RCC 7860 (cell line): ENCODE data around the gene SAG.
A peak's percentile ranks its signal among the peaks of the same experiment; 100 is the strongest.

Experiments
- DNase-seq: peaks from one replicate; pipeline ENCODE4 v3.0.0-alpha.2; 2015; ENCODE audit warnings: low spot score
- FAIRE-seq: peaks from 2 replicates; lab custom pipeline; 2012; peaks lifted over from hg19 to GRCh38; lab: Jason Lieb, UNC

SAG gene

DNA sequence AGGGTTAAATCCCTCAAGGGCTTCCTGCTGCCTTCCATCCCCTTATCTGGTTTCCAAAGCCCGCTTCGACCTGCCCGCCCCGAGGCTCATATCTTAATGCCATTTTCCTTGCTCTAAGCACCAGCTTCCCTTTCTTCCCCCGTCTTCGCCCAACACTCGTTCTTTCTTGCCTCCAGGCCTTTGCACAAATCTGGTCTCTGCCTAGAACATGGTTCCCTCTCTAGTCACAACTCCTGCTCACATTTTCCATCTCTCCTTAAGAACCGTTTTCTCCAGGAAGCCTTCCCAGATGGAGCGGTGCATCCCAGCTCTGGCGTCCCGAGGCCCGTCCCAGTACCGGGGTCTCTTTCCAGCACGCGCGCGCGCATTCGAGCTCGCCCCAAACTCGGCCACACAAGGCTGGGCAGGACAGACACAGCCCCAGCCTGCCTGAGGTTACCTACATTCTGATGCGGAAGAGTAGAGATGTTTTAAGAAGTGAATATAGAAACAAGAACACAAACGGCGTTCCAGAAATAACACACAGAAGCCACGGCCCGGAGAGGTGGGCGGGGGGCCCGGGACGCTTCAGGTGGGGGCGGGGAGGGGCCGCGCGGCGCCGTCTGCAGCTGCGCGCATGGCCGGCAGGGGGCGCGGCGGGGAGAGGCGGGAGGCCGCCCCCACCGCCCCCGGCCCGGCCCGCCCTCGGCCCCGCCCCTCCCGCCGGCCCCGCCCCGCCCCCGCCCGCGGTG, 46.3 kb downstream of the SAG start, which contains the start of gene DGKD:
TSS of gene DGKD (plus strand) at position 726 of the 731 bp plus-strand sequence. CDS start 25 bp downstream, outside the sequence.
- FAIRE-seq = no peak
- peak; percentile 17 for DNase-seq

DNA sequence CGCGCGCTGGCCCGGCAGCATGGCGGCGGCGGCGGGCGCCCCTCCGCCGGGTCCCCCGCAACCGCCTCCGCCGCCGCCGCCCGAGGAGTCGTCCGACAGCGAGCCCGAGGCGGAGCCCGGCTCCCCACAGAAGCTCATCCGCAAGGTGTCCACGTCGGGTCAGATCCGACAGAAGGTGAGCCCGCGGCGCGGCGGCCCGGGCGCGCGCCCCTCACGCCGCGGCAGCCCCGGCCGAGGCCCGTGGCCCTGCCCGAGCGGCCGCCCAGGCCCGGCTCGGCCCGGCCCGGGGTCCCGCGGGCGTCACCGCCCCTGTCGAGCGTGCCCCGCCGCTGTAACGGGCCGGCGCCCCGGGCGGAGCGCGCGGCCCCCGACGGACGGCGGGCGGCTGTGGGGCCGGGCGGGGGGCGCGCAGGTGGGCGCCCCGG, 46.9 kb downstream of the SAG start:
- no peak for FAIRE-seq
- DNase-seq = no peak

DNA sequence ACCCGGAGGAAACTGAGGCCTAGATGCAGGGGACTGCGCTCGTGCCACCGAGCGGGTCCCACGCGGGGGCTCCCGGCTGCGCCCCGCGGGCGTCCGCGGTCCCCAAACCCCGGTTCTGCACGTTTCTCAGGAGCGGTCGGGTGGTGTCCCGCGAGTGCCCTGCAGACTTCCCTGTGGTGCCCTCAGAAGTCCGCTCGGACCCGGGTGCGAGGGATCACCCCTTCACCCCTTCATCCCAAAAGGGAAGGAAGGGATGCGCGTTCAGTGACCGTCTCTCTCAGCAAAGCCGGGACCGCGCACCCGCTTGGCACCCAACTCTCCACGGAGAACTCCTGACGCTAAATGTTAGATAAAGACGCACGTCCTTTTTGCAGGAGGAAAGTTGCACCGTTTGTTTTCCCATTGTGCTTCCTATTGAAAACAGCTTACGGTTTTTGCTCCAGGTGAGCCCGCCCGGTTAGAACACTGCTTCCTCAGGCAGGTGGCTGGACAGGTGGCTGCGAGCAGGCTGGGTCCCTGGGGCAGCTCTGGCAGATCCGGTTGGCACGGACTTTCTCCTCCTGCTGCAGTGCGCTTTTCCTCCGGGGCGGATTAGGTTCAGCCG, 47.5 kb downstream of the SAG start:
- no peak for FAIRE-seq
- no peak for DNase-seq

DNA sequence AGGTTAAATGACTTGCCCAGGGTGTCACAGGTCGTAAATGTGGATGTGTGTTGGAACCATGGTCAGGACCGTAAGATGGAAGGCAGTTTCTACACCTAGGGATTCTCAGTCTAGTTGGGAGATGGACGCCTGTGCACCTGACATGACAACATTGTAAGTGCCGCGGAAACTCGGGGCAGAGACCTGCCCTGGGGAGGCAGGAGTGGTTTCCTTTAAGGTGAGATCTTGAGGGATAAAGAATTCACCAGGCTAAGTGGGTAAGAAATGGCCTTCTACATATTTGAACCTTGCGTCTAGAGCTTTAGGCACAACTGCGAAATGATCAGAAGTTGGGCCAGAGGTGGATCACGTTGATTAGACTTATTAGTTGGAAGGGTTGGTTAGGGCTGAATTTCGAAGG, 48.3 kb downstream of the SAG start:
- FAIRE-seq (no peak), DNase-seq (no peak)

DNA sequence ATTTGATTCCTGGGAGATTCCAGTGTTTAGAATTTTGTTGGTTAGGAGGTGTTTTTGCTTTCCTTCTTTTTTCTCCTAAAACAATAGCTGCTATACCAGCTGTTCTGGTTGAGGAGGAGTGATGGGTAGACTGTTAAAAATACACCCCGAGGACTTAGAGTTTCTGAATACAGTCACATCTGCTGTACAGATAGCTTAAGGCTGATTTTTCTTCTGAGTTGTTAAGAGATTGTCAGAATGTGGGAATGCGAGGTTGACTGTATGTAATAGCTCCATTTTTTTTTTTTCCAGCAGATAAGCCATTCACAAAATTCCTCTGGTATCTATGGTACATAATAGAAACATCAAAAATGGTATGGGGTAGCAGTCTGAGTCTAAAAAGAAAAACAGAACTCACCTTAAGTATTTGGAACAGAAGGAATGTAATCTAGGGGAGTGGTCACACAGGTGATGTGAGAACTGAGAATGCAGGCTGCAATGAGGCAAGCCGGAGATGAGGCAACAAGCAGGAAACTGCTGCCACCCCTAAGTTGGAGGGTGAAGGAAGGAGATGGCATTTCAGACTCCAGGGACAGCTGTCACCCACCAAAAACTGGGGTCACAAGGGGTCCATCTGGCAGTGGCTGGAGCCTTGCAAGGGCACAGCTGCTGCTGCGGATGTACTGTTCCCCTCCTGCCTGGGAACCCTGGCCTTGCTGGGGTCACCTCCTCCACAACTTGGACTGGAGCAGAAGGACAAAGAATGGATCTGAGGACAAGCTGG, 49.1 kb downstream of the SAG start:
- DNase-seq (no peak), FAIRE-seq (no peak)

DNA sequence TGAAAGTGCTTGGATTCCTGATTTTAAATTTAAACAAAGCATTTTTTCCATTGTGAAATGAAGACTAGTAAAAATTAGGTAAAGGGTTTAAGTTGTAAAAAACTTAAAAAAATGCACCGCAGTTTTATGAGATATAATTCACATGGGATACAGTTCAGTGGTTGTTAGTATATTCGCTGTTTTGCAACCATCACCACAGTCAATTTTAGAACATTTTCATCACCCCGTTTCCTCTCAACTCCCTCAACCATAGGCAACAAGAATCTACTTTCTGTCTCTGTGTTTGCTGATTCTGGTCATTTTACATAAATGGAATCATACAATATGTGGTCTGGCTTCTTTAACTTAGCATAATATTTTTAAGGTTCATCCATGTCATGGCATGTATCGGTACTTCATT, 50.7 kb downstream of the SAG start:
- DNase-seq (no peak), FAIRE-seq (no peak)

DNA sequence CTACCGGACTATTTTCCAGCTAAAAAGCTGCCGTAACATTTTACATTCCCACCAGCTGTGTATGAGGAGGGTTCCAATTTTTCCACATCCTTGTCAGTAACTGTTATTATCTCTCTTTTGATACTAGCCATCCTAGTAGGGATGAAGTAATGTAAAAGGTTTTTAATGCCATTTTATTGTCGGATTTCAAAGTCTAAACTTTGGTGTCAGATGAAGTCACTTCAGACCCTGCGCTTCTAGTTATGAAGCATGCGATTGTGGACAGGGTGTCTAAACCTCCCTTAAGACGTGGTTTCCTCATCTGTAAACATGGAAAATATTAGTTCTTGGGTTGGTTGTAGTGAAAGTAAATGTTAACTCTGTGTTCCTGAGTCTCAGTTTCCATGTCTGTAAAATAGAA, 51.3 kb downstream of the SAG start:
- FAIRE-seq (no peak), DNase-seq (no peak)

DNA sequence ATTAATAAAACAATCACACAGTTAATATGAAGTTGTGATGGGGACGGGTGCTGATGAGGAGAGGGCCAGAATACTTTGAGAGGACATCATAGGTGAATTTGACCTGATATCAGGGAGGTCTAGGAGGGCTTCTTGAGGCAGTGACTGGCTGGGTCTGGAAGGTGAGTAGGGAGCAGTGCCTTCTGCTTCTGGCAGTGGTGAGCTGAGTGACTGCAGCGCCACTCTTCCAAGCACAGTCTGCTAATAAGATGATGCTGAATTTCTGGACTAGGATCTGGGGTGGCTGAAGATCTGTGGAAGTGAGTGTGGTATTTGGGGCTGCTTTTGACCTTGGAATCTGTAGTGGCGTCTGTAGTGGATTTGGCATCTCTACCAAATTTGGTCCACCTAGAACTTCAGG, 52.2 kb downstream of the SAG start:
- FAIRE-seq = no peak

DNA sequence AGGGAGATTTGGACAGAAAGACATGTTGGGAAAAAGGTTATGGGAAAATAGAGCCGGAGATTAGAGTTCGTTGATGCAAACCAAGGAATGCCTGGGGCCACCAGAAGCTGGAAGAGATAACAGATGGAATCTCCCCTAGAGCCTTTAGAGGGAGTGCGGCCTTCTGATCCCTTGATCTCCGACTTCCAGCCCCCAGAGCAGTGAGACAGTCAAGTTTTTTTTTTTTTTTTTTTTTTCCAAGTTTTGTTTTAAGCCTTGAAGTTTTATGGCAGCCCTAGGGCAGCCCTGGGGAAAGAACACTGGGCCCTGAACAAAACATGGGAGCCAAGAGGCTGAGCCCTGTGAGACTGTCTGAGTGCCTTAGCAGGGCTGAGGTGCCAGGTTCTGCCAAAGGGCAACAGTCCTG, 53.2 kb downstream of the SAG start:
- DNase-seq (no peak), FAIRE-seq (no peak)

More for the DNA sequence above, 52.2 kb downstream of the SAG start:
- DNase-seq = no peak

DNA sequence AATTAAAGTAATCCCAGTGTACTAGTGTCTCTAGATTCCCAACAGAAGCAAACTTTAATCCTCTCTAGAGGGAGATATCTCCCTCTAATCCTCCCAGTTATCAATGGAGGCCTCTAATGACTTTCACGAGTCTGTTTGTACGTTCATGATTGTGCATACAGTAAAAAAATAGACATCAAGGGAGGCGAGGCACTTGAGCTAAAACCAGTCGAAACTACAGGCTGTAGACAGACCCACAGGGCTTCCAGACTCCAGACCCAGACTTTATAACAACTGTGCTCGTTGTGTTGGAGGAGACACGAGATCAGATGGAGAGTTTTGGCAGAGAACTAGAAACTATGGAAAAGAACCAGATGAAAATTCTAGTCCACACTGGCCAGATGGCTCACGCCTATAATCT, 53.7 kb downstream of the SAG start:
- FAIRE-seq (no peak), DNase-seq (no peak)

DNA sequence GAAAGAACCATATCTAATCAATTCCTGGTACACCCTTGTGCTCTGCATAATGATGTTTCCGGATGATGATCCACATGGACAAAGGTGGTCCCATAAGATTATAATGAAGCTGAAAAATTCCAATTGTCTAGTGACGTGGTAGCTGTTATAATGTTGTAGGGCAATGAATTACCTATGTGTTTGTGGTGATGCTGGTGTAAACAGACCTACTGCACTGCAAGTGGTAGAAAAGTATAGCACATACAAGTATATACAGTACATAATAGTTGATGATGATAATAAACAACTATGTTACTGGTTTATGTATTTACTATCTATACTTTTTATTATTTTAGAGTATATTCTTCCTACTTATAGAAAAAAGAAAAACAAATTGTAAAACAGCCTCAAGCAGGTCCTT, 55.1 kb downstream of the SAG start:
- DNase-seq = no peak
- no peak for FAIRE-seq

DNA sequence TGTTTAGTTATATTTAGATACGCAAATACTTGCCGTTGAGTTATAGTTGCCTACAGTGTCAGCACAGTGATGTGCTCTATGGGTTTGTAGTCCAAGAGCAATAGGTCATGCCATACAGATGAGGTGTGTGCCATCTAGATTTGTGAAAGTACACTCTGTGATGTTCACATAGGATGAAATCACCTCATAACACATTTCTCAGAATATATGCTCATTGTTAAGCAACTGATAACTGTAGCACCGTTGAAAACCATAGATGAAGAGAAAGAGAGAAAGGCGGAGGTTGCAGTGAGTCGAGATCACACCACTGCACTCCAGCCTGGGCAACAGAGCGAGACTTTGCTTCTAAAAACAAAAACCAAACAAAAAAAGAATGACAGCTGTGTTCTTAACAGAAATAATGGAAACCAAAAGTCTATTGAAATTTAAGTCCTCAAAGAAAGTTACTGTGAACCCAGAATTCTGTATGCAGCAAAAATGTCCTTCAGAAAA, 56.2 kb downstream of the SAG start:
- no peak for FAIRE-seq

DNA sequence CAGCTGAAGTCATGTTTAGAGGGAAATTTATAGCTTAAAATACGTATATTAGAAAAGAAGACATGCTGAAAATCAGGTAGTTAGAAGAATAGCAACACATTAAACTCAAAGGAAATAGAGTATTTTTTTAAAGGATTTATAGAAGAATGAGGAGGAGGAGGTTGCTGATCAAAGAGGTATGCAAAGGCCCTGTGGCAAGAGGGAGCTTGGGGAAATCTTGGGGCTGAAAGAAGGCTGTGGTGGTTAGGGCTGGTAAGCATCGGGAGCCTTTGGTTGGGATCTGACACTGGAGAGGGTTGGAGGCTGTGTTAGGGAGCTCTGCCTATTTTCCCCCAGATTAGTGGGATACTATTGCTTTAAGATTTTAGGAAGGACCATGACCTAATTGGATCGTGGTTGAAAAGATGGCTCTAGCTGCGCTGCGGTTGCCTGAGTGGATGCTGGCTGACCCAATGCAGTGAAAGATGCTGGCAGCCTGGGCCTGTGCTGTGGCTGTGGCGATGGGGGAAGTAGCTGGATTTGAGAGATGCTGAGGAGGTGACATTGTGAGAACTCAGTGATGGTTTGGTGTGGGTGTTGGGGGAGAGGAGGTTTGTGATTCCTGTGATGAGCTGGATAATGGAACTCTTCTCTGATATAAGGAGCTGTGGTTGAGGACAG, 58.4 kb downstream of the SAG start:
- FAIRE-seq (no peak), DNase-seq (no peak)

More for the DNA sequence above, 56.2 kb downstream of the SAG start:
- no peak for DNase-seq

DNA sequence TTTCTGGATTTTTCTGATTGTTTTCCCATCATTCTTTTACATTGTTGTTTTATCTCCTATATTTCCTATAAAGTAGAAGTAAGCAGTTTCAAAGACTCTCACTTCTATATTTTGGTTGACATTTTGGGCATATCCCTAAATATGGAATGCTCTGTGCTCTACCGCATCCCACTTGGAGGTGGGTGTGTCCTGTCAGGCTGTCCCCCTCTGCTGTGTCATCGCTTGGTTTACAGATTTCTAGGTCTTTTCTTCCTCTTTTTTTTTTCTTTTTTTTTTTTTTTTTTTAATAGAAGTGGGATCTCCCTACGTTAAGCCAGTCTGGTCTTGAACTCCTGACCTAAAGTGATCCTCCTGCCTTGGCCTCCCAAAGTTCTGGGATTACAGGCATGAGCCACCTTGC, 60.0 kb downstream of the SAG start:
- no peak for FAIRE-seq

DNA sequence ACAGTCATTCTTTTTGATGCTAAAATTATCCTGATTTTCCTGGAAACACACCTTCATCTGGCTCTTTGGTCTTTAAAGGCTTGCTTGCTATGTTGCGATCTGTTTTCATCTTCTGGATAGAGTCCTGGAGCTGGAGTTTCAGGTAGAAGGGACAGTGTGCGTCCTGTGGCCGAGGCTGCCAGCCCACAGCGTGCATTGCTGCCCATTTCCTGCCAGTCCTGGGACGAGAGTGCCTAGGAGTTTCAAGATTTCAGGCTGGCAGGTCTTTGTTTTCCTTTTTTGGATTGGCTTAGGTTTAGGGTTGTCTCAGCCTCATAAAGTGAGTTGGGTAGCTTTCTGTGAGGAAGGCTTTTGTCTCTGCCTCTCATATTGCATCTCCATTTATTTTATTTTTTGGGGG, 61.1 kb downstream of the SAG start:
- no peak for FAIRE-seq
- no peak for DNase-seq

More for the DNA sequence above, 60.0 kb downstream of the SAG start:
- DNase-seq = no peak

DNA sequence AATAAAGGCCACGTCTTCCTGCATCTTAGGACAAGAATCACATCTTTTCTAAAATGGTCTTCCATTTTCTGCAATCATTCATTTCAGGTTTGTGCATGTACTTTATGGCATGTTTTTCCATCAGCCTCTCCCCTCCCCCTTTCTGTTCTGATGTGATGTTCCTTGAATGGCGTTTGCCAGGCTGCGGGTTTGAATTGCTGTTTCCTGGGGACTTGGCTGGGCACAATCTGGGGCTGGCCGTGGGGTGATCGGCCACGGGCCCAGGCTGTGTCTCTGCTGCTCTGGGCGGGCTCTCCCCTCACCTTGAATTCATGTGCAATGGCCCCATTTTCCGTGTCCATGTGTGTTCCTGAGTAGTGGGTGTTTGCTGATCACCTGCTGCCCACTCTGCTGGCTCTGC, 61.8 kb downstream of the SAG start:
- DNase-seq (no peak), FAIRE-seq (no peak)

DNA sequence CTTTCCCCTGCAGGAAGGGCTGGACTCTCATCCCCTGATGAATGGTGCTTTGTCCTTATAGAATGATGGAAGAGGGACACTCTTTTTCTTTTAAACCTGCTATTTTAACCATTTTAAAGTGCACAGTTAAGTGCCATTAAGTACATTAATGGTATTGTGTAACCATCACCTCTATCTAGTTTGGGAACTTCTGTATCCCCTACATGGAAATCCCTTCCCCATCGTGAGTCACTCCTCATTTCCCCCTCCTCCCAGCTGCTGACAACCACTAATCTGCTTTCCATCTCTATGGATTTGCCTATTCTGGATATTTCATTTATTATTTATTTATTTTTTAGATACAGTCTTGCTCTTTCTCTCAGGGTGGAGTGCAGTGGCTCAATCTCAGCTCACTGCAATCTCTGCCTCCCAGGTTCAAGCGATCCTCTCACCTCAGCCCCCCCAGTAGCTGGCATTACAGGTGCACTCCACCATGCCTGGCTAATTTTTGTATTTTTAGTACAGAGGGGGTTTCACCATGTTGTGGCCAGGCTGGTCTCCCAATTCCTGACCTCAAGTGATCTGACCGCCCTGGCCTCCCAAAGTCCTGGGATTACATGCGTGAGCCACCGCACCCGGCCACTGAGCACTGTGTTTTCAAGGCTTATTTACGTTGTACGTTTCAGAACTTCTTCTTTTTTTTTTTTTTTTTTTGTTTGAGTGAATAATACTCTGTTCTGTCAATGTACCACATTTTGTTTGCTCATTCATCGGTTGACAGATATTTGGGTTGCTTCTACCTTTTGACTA, 62.5 kb downstream of the SAG start:
- FAIRE-seq = no peak

DNA sequence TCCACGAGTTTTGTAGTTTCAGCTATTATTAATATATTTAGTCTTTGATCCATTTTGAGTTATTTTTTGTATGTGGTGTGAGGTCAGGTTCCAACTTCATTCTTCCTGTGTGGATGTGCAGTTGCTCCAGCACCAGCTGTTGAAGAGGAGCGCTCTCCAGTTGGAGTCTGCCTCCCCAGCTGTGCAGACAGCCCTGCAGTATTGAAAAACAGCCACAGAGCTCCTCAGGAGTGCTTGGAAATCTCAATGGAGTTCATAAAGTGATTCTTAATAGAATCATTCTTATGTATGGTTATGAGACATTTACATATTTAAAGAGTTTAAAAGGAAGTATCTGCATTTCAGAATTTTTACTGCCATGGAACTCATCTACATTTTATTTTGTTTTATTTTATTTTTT, 64.0 kb downstream of the SAG start:
- DNase-seq = no peak
- FAIRE-seq = no peak

More for the DNA sequence above, 62.5 kb downstream of the SAG start:
- DNase-seq = no peak

DNA sequence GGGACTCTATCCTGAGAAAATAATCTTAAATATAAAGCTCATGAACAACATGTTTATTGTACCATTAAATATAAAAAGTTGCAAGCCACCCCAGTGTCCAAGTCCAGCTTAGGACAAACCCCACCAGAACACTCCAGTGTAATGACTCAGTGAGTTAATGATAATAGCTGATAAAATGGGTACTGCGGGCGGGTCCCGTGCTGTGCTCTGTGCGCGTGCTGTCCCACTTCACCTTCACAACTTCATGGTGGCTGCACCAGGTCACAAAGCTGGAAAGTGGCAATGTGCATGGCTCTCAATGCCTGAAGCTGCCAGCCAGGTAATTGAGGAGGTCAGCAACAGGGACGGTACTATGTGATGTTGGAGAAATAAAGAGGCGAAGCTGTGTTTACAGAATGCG, 65.2 kb downstream of the SAG start:
- no peak for FAIRE-seq
- no peak for DNase-seq

DNA sequence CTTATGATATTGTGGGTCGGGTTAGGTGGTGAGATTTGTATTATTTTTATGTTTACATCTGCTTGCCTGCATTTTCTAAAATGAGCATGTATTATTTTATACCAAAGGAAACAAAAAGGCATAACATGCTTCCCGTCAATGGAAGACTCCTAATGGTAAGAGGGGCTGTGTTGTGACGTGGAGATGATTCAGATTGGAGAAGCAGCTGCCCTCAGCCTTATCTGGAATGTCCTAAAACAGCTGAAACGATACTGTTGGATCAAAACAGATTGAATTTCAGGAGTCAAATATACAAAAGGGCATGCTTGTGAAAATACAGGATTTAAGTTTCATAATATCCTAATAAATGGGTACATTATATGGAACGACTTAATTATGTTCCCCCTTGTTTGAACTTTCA, 65.7 kb downstream of the SAG start:
- FAIRE-seq = no peak
- DNase-seq = no peak
